Head of caudate nucleus (tissue), 42 donors: ENCODE data around the gene ACSL6.

ENCODE experiments used
- DNase-seq, 42 donors: peaks; one replicate each; pipeline versions ENCODE4 v3.0.0 to v3.0.0-alpha.2; 2020 to 2021; ENCODE audit warnings: mixed read lengths in 7 of 42
- intact Hi-C: fragments of 100-400 bp; cut with DNase I; formaldehyde crosslinking; loops from one replicate; pipeline ENCODE4 v1.15.0; 2022

ACSL6 gene

DNA sequence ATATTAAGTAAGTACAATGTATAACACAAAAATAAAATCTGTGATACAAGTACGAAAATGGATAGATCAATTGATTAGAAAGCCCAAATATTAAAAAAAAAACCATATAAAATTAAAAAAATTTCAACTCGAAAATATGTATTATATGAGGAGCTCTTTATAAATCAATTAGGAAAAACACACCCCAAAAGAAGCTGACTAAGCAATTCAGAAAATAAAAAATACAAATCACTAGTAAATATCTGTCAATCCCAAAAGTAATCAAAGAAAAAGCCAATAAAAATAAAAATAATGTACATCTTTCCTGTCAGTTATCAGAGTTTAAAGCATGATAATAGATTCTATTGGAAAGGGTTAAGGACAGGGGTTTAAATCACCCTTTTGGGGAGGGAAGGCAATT, 10.2 kb upstream of the ACSL6 start:
- intact Hi-C loops = no loop called here

GRCh38 chr5:132020568-132021339, 9.3 kb upstream of the ACSL6 start:
- intact Hi-C loops = no loop called here

More for the DNA sequence above, 10.2 kb upstream of the ACSL6 start:
- DNase-seq = no peak

DNA sequence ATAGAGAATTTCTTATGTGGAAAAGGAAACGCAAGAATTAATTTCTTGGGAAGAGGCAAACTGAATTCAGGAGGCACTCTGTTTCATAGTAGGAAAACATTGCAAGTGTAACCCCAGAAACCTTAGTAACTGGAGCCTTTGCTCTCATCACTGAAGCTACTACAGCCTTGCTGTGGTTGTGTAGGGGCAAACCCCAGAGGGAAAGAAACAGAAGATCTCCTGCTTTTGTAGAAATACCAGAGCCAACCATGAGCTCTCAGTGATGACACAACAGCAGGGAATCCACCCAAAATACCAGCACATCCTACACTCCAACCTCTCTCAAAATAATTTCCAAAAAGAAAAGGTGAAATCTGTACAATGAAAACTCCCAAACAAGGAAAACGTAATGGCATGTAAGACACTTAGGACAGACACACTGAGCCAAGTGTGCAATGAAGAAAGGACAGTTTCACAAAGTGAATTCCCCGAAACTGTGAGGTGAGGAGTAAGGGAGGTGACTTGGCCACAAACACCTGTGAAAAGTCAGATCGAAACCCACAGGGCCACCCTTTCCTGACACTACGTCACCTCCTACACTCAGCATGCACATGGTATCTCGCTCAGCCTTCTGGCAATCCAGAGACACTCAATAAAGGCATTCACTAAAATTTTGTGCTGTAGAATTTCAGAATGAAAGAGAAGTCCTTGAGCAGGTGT, 8.5 kb upstream of the ACSL6 start:
- DNase-seq = no peak
- intact Hi-C loops = no loop called here

More at GRCh38 chr5:132020568-132021339, 9.3 kb upstream of the ACSL6 start:
- peak in 1 of 42 donors; percentile 23 for DNase-seq

- intact Hi-C loops = no loop called here
- DNase-seq = peak in 1 of 42 donors; percentile 3
These were observed 7.9 kb upstream of the ACSL6 start for GRCh38 chr5:132019337-132019736.

DNA sequence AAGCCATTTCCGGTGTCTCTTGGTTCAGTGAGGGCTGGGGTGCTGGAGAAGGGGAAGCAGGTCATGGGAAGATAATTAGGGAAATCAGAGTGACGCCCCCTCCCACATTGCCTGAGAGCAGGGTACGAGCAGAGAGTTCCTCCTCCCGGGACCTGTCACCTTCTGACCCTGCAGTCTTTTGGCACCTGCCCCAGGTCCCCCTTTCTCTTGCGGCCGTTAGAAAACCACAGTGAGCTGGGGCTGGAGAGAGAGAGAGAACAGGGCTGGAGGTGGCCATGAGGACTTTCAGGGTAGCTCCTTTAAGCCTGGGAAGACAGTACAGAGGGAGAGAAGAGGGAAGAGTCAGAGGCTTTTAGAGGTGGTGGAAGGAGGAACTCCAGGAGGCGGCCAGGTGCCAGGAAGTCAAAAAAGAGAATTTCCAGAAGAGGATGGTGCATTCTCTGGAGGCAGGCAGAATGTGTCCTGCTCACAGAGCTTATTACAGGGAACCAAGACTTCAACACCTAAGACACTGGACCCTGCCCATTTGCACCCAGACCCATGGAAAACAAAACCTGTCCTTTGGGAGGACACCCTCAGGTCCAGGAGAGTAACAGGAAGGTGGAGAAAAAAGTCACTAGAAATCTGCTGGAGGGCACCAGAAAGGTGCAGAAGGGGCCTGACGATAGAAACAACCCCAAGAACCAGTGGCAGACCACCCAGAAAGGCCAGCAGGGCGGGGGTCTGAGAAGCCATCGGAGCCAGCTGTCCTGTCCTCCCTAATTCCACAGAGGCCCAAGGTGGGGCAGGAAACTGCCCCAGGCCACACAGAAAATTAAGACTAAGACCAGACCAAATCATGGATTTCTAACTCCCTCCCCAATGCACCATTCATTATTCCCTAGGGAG, 6.5 kb upstream of the ACSL6 start:
- DNase-seq = peak in 5 of 42 donors; percentile 4 to 38 (median 19)
- intact Hi-C loops = no loop called here

GRCh38 chr5:132017316-132017715, 5.9 kb upstream of the ACSL6 start:
- DNase-seq = peak in 4 of 42 donors; percentile 2 to 34 (median 24)
- intact Hi-C loops = no loop called here

DNA sequence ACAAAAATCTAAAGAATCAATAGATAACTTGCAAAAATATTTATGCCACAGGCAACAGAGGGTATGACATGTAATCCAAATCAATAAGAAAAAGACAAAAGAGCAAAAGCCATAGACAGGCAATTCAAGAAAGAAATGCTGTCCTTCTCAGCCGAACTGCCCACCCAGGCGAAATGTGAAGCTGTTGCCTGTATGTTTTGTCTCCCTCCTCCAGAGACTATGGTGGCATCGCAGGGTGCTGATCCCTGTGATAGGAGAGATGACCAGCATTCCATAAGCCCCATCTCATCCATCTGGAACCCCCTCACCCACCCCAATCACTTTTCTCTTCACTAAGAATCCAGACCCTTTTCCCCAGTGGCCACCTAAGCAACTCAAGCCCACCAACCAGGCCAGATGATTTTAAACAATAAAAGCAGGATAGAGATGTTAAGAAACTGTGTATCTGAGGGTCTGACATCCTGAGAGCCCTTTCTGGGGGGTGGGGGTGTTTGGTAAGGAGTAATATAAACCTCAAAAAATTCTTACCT, 5.3 kb upstream of the ACSL6 start:
- intact Hi-C loops = no loop called here
- no peak for DNase-seq

- DNase-seq = peak in 8 of 42 donors; percentile 4 to 36 (median 14)
- intact Hi-C loops = no loop called here
These were observed 2.3 kb upstream of the ACSL6 start for GRCh38 chr5:132013711-132014110.

- intact Hi-C loops = no loop called here
- peak in 14 of 42 donors; percentile 2 to 53 (median 26) for DNase-seq
These were observed 1.7 kb upstream of the ACSL6 start for GRCh38 chr5:132013006-132013689.

DNA sequence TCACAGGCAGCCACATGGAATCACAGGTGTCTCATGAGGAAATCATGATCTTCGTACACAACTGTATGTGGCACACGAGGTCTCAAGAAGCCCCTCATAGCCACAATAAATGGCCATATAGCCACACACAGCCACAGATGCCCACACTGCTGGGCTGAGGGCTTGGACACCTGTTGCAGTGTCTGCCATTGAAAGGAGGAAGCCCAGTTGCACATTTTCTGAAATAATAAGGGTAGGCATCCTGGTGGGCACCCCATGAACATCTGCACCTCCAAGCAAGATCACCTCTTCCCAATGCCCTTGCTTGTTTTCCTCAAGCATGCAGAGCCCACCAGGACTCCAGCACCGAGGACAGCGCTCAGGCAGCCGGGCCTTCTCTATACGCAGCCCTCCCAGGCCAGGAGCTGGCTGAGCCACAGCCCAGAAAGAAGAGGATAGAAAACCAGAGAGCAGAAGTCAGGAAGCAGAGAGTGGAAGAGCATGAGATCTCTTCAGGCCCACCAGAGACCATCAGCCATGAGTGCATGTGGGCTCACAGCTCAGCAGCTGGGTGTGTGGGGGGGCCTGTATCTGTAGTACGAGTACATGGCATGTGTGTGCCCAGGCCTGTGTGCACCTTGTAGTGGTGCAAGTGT, 1.0 kb upstream of the ACSL6 start:
- DNase-seq = peak in 18 of 42 donors; percentile 19 to 77 (median 42)
- intact Hi-C loops = no loop called here

DNA sequence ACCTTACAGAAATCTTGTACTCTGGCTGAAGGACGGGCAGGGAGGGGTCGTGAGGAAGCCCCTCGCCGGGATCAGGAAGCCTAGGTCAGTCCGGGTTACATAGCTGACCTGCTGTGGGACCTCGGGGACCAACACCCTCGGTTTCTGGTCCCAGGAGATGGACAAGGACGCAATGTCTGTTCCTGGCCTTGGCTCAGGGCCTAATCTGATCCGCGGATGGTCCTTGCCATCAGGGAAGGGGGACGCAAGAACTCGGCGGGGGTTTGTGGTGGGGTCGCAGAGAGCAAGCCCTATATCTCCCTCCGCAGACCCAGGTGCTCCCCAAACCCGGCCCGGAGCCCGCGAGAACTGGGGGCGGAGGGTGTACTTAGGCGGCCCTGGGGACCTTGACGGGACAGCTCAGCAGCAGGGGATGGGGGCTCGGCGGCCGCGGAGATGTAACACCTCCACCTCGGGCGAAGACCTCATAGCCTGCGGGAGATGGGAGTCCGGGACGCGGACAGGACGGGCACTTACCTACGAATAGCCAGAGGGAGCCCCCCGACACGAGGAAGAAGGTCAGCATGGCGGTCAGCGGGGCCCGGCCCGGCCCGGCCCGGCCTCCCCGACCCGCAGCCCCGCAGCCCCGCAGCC, 353 bp downstream of the ACSL6 start:
- intact Hi-C loops = no loop called here
- peak in 14 of 42 donors; percentile 10 to 50 (median 21) for DNase-seq

DNA sequence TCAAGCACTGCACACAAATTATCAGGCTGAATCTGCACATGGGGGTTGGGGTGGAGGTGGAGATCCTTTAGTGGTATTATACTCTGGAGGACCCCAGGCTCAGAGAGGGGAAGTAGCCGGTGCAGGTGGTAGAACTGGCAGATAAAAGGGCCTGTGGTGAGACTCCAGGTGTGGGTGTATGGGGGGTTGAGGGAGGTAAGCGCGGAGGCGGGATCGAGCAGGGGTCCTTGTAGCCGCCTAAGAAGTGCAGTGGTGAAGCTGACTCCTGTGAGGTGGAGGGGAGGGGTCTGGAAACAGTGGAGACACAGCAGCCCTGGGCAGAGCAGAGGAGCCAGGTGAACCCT, 841 bp downstream of the ACSL6 start:
- peak in 15 of 42 donors; percentile 6 to 45 (median 14) for DNase-seq
- intact Hi-C loops = no loop called here

DNA sequence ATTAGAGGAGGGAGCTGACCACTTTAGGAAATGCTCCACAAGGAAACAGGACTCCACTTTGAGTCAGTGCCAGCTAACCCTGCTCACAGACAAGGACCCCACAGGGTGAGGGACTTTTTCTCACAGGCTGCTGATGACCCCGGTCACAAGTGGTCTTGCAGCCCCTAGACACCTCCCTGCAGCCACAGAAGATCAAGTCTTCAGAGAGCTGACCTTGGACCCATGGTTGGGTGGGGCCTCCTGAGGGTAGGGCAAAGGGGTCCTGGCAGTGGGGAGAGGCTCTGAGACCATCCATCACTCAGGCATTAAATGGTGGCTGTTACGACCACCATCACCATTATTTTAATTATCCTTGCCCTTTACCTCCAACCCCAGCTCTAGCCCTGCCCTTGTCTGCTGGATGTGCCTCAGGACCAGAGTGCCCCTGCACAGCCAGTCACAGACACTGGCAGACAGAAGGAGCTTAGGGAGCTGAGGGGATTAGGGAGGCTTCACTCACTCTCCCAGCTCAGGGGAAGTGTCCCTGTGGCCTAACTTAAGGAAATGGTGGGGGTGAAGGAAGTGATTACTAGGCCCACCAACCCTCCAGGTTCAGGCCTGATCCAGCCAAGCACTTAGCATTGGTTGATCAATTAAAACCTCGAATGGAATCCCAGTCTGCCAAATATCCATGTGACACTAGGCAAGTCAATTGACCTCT, 1.6 kb downstream of the ACSL6 start:
- DNase-seq = peak in 16 of 42 donors; percentile 1 to 40 (median 9)

GRCh38 chr5:132008961-132009680, 2.3 kb downstream of the ACSL6 start:
- intact Hi-C loops = loop anchor here (2.0 to 10.0 kb wide), 4 partner anchors 197 to 420 kb away; partner anchors contain the start of genes FNIP1 and RAPGEF6
- peak in 16 of 42 donors; percentile 4 to 42 (median 14) for DNase-seq

More for the DNA sequence above, 1.6 kb downstream of the ACSL6 start:
- intact Hi-C loops = loop anchor here (2.0 to 10.0 kb wide), 4 partner anchors 198 to 421 kb away; partner anchors contain the start of genes FNIP1 and RAPGEF6

GRCh38 chr5:132008163-132008473, 3.3 kb downstream of the ACSL6 start:
- intact Hi-C loops = loop anchor here (2.0 to 10.0 kb wide), 4 partner anchors 196 to 419 kb away; partner anchors contain the start of genes FNIP1 and RAPGEF6
- DNase-seq = peak in 3 of 42 donors; percentile 8 to 25 (median 10)
